HG02840 (cell line): ENCODE measurements around the gene HPCA.

Experiments
- ATAC-seq: cut with Tn5 transposase; IDR thresholded peaks from one replicate; pipeline ENCODE4 v1.9.1; 2021; ENCODE audit warnings: mild to moderate bottlenecking, moderate library complexity, moderate number of reproducible peaks; ENCODE audit not compliant: unreplicated experiment, low FRiP score

HPCA gene

DNA sequence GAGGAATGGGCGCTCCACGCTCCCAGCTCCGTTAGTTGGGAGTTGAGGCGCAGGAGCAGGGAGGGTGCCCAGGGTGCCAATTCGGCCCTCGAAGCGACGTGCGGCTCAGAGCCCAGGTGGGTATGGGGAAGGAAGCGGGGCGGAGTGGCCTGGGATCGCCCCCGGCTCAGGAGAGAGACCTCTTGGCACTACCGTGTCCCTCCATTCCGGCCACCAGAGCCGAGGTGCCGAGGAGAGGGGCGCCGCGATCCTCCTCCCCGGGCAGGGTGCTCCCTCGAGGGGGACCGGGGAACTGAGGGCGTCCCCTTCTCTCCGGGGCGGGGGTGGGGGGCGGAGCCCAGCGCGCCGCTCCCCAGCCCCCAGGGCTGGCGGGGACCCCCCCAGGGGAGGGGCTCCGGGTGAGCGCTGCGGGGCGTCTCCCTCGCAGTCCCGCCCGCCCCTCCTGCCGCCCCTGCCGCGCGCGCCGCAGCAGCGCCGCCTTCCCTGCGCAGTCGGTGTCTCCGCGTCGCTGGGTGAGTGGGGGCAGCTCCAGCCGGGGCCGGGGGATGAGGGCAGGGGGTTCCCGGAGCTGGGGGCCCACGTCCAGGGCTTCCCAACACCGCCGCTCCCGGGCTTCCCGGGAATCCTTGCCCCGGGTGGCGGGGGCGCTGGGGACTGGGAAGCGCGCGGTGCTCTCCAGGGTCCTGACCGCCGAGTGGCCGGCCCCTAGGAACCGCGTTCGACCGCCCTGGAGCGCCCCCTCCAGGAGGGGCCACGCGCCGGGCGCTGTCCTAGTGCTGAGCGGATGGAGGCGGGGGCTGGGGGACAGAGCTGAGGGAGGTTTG, at the start of gene HPCA:
HPCA (plus strand) TSS at position 488 of the 824 bp plus-strand sequence. CDS start 2,408 bp downstream, outside the sequence.
- ATAC-seq, result no peak

DNA sequence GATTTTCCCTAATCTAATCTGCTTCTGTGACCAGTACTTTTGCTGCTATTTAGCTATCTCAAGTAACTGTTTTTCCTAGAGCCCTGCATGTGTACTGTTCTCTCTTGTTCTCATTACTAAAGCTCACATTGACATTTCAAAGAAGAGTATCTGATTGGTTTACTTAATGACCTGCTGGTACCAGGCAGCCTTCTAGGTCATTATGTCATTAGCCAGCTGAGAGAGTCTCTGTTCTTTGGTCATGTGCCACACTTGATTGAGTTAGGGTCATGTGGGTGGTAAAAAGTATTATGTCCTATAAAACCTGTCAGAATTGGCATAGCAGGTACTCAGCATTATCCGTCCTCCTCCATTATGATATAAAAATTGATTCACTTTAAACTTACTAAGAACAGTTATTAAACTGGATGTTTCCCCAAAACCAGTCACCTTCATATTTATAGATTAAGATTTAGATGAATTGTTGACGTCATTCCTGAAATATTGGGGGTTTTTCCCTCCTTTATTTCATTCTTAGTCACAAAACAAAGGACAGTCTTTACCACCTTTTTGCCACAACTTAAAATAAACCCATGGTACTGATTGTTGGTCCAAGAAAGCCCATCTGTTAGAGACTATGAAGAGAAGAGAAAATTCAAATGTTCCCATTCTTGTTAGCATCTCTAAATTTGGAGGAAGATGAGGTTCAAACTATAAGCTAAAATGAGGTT, 37.8 kb upstream of the HPCA start:
- ATAC-seq, result no peak

GRCh38 chr1:32855861-32856617, 30.3 kb upstream of the HPCA start:
- no peak for ATAC-seq

GRCh38 chr1:32858136-32858535, 28.2 kb upstream of the HPCA start:
- no peak for ATAC-seq

- ATAC-seq, result no peak
Observed at GRCh38 chr1:32858791-32859190, 27.5 kb upstream of the HPCA start.

GRCh38 chr1:32859915-32860314, 26.4 kb upstream of the HPCA start:
- ATAC-seq, result no peak

- no peak for ATAC-seq
Observed at GRCh38 chr1:32860566-32860965, 25.7 kb upstream of the HPCA start.

DNA sequence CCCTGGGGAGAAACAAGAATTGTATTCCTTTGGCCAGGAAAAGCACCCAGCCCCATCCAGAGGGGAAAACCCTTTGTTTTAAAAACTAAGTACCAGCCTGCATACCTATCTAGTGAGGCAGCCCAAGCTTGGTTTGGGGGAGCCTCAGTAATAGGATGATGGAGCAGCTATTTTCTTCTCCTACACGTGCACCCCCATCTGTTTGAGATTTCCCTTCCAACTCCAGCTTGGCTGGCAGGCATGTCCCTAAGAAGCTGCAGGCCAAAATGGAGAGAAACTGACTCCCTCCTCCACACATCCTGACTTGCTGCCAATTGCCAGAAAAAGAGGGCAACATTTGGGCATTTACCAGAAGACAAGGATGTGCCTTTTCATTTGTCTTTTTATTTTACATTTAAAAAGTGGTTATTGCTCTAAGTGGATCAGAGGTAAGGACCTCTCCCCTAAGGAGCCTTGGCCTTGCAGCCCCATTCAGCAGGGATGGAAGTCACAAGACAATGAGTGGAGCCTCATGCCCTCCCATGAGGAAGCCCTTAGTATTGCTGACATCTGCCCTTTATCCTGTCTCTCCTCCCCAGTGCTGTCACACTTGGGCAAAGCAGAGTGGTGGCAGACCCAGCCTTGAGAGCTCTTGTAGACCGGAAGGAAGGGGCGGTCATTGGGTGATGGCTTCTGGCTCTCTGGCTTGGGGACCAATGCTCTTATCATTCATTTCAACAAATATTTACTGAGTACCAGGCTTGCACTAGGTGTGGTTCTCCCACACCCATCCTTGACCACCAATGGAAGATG, 24.2 kb upstream of the HPCA start:
- no peak for ATAC-seq

- ATAC-seq, result no peak
Observed at GRCh38 chr1:32863218-32863880, 22.9 kb upstream of the HPCA start.

DNA sequence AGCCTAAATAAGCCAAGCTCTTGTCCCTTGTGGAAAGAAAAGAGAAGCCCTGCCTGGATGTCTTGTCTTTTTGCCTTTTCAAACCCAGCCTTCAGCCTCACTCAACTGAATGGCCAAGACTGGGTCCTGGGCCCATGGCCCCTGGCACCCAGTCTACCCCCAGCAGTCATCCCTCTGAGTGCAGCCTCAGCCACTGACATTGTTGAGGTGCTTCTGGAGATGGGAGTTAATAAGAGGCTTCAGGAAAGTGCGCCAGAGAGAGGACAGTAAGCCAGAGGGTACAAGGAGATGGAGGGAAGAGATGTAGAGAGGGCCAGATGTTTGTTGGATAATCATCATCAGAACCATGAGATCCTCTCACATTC, 22.4 kb upstream of the HPCA start:
- ATAC-seq, result no peak

- no peak for ATAC-seq
Observed at GRCh38 chr1:32864375-32865019, 21.8 kb upstream of the HPCA start.

DNA sequence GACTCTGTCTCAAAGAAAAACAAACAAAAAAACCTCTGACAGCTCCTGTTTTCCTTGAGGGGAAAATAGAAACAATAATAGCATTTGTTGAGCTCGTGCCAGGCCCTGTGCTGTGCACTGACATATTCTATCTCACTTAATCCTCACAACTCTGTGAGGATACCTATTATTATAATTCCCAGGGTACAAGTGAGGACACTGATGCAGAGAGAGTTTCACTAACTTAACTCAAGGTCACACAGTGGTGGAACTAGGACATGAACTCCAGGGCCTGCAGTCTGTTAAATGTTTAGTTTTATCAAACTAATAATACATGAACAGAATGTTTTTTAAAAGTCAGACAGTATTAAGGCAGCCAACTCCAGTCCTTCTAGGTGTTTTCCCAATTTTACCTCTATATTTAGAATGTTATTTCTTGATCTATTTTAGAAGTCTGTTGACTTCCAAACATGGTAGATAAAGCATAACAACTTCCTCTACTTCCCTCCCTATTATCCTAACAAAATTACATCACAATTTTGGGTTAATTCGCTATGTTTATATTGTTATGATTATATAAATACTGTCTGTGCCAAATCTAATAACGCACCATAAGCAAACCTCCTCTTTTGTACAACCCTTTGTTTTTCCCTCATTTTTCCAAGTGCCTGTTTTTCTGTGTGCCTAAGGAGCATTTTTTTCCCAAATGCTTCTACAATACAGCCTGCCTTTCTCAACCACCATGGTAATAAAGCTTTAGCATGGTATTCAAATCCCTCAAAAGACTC, 20.5 kb upstream of the HPCA start:
- ATAC-seq, result no peak

- no peak for ATAC-seq
Observed at GRCh38 chr1:32867151-32867550, 19.1 kb upstream of the HPCA start.

- no peak for ATAC-seq
Observed at GRCh38 chr1:32867671-32868070, 18.6 kb upstream of the HPCA start.

GRCh38 chr1:32868085-32868484, 18.2 kb upstream of the HPCA start:
- ATAC-seq, result no peak

DNA sequence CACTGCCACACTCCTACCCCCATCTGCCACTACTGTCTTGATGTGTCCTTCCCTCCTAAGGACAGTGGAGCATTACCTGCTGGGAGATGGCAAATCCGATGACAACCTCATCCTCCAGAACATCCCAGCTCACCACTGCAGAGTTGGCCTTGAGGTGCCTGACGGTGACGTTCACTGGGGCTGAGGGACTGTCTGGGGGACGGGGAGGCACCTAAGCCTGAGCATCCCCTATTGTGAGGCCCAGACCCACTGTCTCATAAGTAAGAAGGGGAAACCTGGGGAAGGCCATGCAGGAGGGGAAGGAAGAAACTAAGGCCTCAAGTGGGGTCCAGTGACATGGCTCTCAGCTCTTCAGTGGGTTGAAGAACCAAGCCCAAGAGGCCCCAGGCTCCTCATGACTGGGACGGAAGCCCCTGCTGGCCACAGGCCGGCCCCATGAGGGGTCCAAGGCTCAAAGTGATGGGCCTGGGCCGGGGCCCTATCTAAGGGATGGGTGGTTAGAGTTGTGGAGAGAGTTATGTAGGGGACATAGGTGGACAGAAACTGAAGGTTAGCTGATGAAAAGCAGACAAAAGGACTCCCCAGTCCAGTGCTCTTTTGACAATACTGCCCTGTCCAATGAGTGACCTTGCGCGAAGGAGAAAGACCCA, 17.4 kb upstream of the HPCA start:
- ATAC-seq, result no peak

DNA sequence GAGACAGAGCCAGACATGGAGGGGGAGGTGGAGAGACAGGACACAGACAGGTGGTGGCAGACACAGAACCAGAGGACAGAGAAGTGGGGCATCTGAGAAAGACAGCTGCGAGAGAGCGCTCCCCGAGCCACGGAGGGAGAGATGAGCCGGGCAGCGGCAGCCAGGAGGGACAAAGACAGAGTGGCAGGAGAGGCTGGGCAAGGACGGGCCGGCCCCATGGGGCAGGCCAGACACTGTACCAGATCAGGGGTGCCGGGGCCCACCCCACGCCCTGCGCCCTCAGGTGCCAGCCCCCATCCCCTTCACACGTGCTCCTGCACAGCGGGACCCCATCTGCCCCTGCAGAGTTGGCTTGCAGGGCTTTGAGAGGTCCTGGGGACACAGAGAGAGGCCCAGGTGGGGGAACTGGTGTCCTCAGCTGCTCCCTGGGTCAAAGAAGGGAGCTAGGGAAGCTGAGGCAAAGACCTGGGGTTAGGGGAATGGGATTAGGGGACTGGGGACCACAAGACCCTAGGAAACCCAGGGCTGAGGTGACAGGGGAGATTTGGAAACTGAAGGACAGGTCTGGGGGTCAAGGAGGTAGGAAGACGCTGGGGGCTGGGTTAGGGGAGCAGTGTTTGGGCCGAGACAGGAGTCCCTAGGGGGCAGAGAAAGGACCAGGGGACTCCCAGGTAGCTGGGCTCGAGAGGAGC, 16.2 kb upstream of the HPCA start:
- no peak for ATAC-seq
